Activated B cell treated with CpG ODN at 0.5 μM for 24 hours (primary cell): ENCODE data around the gene OCA2. TPM values are rescaled to one million over a fixed set of nuclear protein-coding genes. Genes with fewer than 3 reads are reported as not detected.
A peak's percentile ranks its signal among the peaks of the same experiment; 100 is the strongest.

ENCODE experiments used
- ATAC-seq: fragments of 200-7000 bp; cut with Tn5 transposase; one replicate; pipeline ENCODE4 v1.10.0; 2021; ENCODE audit warnings: low read depth, mild to moderate bottlenecking, moderate library complexity
- CTCF ChIA-PET: fragments of 350-600 bp; sonication (Branson Sonifier 250); formaldehyde crosslinking; loops from one replicate; lab custom pipeline; 2021; ENCODE audit warnings: antibody characterized with exemption; lab: Charles Lee
- POLR2A ChIA-PET: fragments of 350-600 bp; sonication (Branson Sonifier 250); formaldehyde crosslinking; loops from one replicate; lab custom pipeline; 2021; ENCODE audit warnings: antibody characterized with exemption; lab: Charles Lee
- DNase-seq: peaks from one replicate; pipeline ENCODE4 v3.0.0; 2022
- H3K27ac Mint-ChIP-seq: one replicate; pipeline ENCODE4 v1.8.0; 2020; ENCODE audit warnings: mixed read lengths
- H3K27me3 Mint-ChIP-seq: one replicate; pipeline ENCODE4 v1.8.0; 2021; ENCODE audit warnings: mixed read lengths
- H3K36me3 Mint-ChIP-seq: one replicate; pipeline ENCODE4 v1.8.0; 2021; ENCODE audit warnings: low read depth, mixed read lengths
- H3K4me1 Mint-ChIP-seq: one replicate; pipeline ENCODE4 v1.8.0; 2021; ENCODE audit warnings: mixed read lengths
- H3K4me3 Mint-ChIP-seq: one replicate; pipeline ENCODE4 v1.8.0; 2020; ENCODE audit warnings: mild to moderate bottlenecking, mixed read lengths
- H3K9me3 Mint-ChIP-seq: one replicate; pipeline ENCODE4 v1.8.0; 2020; ENCODE audit warnings: mixed read lengths
- CTCF ChIP-seq: fragments of 200-600 bp; IDR thresholded peaks from one replicate; pipeline ENCODE4 v1.8.0; 2022; ENCODE audit warnings: antibody characterized with exemption, mild to moderate bottlenecking
- intact Hi-C: fragments of 100-400 bp; cut with micrococcal nuclease; formaldehyde crosslinking; loops from one replicate; pipeline ENCODE4 v1.15.1; 2024
- total RNA-seq: library from RNA; stranded (reverse); gene quantifications from 2 replicates; pipeline ENCODE4 v1.2.3, GENCODE V29; 2022

OCA2 gene
- total RNA-seq, 1 donor from 2014 or later = not detected

GRCh38 chr15:28097656-28098359, 1.3 kb downstream of the OCA2 start:
- ChIA-PET CTCF (no interaction called here), POLR2A (no interaction called here)
- peaks cover 51% of the 10 kb centered on the region for H3K27me3 Mint-ChIP-seq
- no peak for DNase-seq
- H3K9me3 Mint-ChIP-seq = no peaks in the 10 kb centered on the region
- ATAC-seq = no peak
- no peaks in the 10 kb centered on the region for H3K36me3 Mint-ChIP-seq
- H3K4me3 Mint-ChIP-seq = peak overlapping the region; percentile 72
- H3K27ac Mint-ChIP-seq = no peak overlapping the region
- H3K4me1 Mint-ChIP-seq = peaks cover 43% of the 10 kb centered on the region
- intact Hi-C loops = loop anchor here (5.0 kb wide), 1 partner anchor 1169 kb away; the partner anchor contains the start of gene NSMCE3
- no peak for TF ChIP-seq CTCF

GRCh38 chr15:28096670-28097431, 2.3 kb downstream of the OCA2 start:
- H3K27me3 Mint-ChIP-seq = peaks cover 52% of the 10 kb centered on the region
- intact Hi-C loops = loop anchor here (5.0 kb wide), 1 partner anchor 1170 kb away; the partner anchor contains the start of gene NSMCE3
- ATAC-seq = no peak
- H3K4me3 Mint-ChIP-seq = peak overlapping the region; percentile 91
- ChIA-PET POLR2A (interaction anchor here (0.7 kb wide), 1 partner anchor 10 kb away, joined by 3 read pairs; no protein-coding TSS in a partner anchor), CTCF (interaction anchor here (1.8 kb wide), 1 partner anchor 12 kb away, joined by 5 read pairs; no protein-coding TSS in a partner anchor)
- no peaks in the 10 kb centered on the region for H3K9me3 Mint-ChIP-seq
- H3K4me1 Mint-ChIP-seq = peaks cover 45% of the 10 kb centered on the region
- H3K36me3 Mint-ChIP-seq = no peaks in the 10 kb centered on the region
- TF ChIP-seq CTCF = no peak
- H3K27ac Mint-ChIP-seq = no peak overlapping the region
- peak; percentile 30 for DNase-seq

- intact Hi-C loops = loop anchor here (5.0 kb wide), 1 partner anchor 1171 kb away; the partner anchor contains the start of gene NSMCE3
- DNase-seq (no peak), ATAC-seq (peak; percentile 2)
- no peaks in the 10 kb centered on the region for H3K36me3 Mint-ChIP-seq
- peaks cover 45% of the 10 kb centered on the region for H3K4me1 Mint-ChIP-seq
- peaks cover under 1% of the 10 kb centered on the region for H3K9me3 Mint-ChIP-seq
- POLR2A ChIA-PET = no interaction called here
- H3K4me3 Mint-ChIP-seq = peak overlapping the region; percentile 91
- H3K27me3 Mint-ChIP-seq = peaks cover 54% of the 10 kb centered on the region
- no peak for TF ChIP-seq CTCF
- H3K27ac Mint-ChIP-seq = no peak overlapping the region
- CTCF ChIA-PET = interaction anchor here (1.8 kb wide), 1 partner anchor 11 kb away, joined by 5 read pairs; no protein-coding TSS in a partner anchor
Measured at GRCh38 chr15:28096411-28096669, 2.8 kb downstream of the OCA2 start.

GRCh38 chr15:28094732-28095521, 4.2 kb downstream of the OCA2 start:
- Mint-ChIP-seq H3K4me3 (peak overlapping the region; percentile 91), H3K27ac (no peak overlapping the region), H3K36me3 (peaks cover 2% of the 10 kb centered on the region), H3K27me3 (peaks cover 56% of the 10 kb centered on the region), H3K4me1 (peaks cover 43% of the 10 kb centered on the region), H3K9me3 (peaks cover 13% of the 10 kb centered on the region)
- ChIA-PET CTCF (no interaction called here), POLR2A (interaction anchor here (0.6 kb wide), 1 partner anchor 20 kb away, joined by 4 read pairs; no protein-coding TSS in a partner anchor)
- TF ChIP-seq CTCF = no peak
- ATAC-seq (no peak), DNase-seq (peak; percentile 35)
- intact Hi-C loops = loop anchor here (1.0 to 5.0 kb wide), 2 partner anchors 9 to 1172 kb away; partner anchors contain the start of gene NSMCE3
